GM12878 (cell line): ENCODE measurements around the gene REEP5. TPM values are rescaled to one million over a fixed set of nuclear protein-coding genes. Genes with fewer than 3 reads are reported as not detected.

ENCODE experiments used
- ATAC-seq: fragments of 200-7000 bp; cut with Tn5 transposase; 3 replicates; pipeline ENCODE4 v1.9.1; 2020; ENCODE audit warnings: mild to moderate bottlenecking, moderate library complexity
- BruUV-seq: library from RNA; stranded (reverse); fragments of 400-500 nt; replicated peaks from 2 replicates; lab custom pipeline; 2021; lab: Mats Ljungman, UMichigan
- CTCF ChIA-PET: fragments of 300-600 bp; sonication (Branson Sonifier 250); formaldehyde crosslinking; extraction: SDS; loops from one replicate; lab custom pipeline; 2021; ENCODE audit warnings: inconsistent platforms; lab: Yijun Ruan, JAX
- POLR2A ChIA-PET: fragments of 350-600 bp; formaldehyde crosslinking; extraction: SDS; loops from one replicate; lab custom pipeline; 2021; ENCODE audit warnings: inconsistent platforms; lab: Charles Lee
- RAD21 ChIA-PET: fragments of 300-600 bp; sonication (Branson Sonifier 250); formaldehyde crosslinking; loops from one replicate; lab custom pipeline; 2023; ENCODE audit warnings: antibody characterized with exemption; ENCODE audit not compliant: unreplicated experiment; lab: Charles Lee
- SMC1A ChIA-PET: fragments of 300-600 bp; sonication (Branson Sonifier 250); formaldehyde crosslinking; loops from one replicate; lab custom pipeline; 2023; ENCODE audit not compliant: unreplicated experiment, uncharacterized antibody; lab: Charles Lee
- DNase-seq: peaks from one replicate; pipeline ENCODE4 v3.0.0-alpha.2; 2011; ENCODE audit warnings: low read depth, low spot score
- FAIRE-seq: peaks from 3 replicates; lab custom pipeline; 2011; peaks lifted over from hg19 to GRCh38; lab: Jason Lieb, UNC
- H2AFZ ChIP-seq: 2 replicates; pipeline ENCODE4 v1.6.0; 2011; ENCODE audit warnings: low read depth, low read length, control low read depth; ENCODE audit not compliant: control insufficient read depth
- H3K27ac ChIP-seq: 2 replicates; pipeline ENCODE4 v1.5.1; 2011; ENCODE audit warnings: control low read depth; ENCODE audit not compliant: control insufficient read depth, insufficient read depth
- H3K27me3 ChIP-seq, 2 experiments: replicated peaks in 1 of 2; 2 replicates each; pipeline versions ENCODE4 v1.6.0 to v1.6.1; 2011; ENCODE audit warnings: low read length in 1 of 2; ENCODE audit not compliant: control insufficient read depth in 2 of 2, insufficient read depth in 2 of 2
- H3K36me3 ChIP-seq, 2 experiments: 2 replicates each; pipeline ENCODE4 v1.5.1; 2011; ENCODE audit warnings: low read length in 1 of 2; ENCODE audit not compliant: control insufficient read depth in 2 of 2, insufficient read depth in 2 of 2
- H3K4me1 ChIP-seq: 2 replicates; pipeline ENCODE4 v1.6.1; 2011; ENCODE audit warnings: mild to moderate bottlenecking, low read length, moderate library complexity, mixed read lengths; ENCODE audit not compliant: control insufficient read depth, insufficient read depth
- H3K4me2 ChIP-seq: 2 replicates; pipeline ENCODE4 v1.6.0; 2011; ENCODE audit warnings: control low read depth; ENCODE audit not compliant: control insufficient read depth, insufficient read depth
- H3K4me3 ChIP-seq: fragments of 200-600 bp; sonication (generic); 2 replicates; pipeline ENCODE4 v1.5.1; 2016
- H3K79me2 ChIP-seq: 2 replicates; pipeline ENCODE4 v1.6.0; 2011; ENCODE audit warnings: low read length; ENCODE audit not compliant: control insufficient read depth, insufficient read depth
- H3K9ac ChIP-seq: 2 replicates; pipeline ENCODE4 v1.8.0; 2011; ENCODE audit warnings: low read length, control low read depth, mixed read lengths; ENCODE audit not compliant: control insufficient read depth, insufficient read depth
- H3K9me3 ChIP-seq: replicated peaks from 3 replicates; pipeline ENCODE4 v1.5.1; 2011; ENCODE audit warnings: mild to moderate bottlenecking, low read length; ENCODE audit not compliant: control insufficient read depth, insufficient read depth
- H4K20me1 ChIP-seq: 2 replicates; pipeline ENCODE4 v1.6.0; 2011; ENCODE audit not compliant: control insufficient read depth, insufficient read depth
- CBFB ChIP-seq: IDR thresholded peaks from 2 replicates; pipeline ENCODE4 v1.6.1; 2016; ENCODE audit warnings: antibody characterized with exemption, low read depth
- CUX1 ChIP-seq: IDR thresholded peaks from 2 replicates; pipeline ENCODE4 v1.6.1; 2012; ENCODE audit warnings: improper control_type of control experiment, low read depth, low read length; ENCODE audit not compliant: insufficient replicate concordance
- ETV6 ChIP-seq, 2 experiments: fragments of 450-650 bp in 1 of 2; IDR thresholded peaks in 1 of 2; conservative IDR thresholded peaks in 1 of 2; 2 replicates each; pipeline ENCODE4 v1.6.1; 2014; ENCODE audit warnings: antibody characterized with exemption in 1 of 2, borderline replicate concordance in 1 of 2, low read depth in 1 of 2, mild to moderate bottlenecking in 1 of 2, moderate library complexity in 1 of 2
- FOS ChIP-seq: IDR thresholded peaks from 3 replicates; pipeline ENCODE4 v1.6.1; 2011; ENCODE audit warnings: borderline replicate concordance; ENCODE audit not compliant: insufficient read length; ENCODE audit errors: extremely low read depth
- FOXM1 ChIP-seq: IDR thresholded peaks from 2 replicates; pipeline ENCODE4 v1.6.1; 2012; ENCODE audit warnings: low read depth, mild to moderate bottlenecking, inconsistent platforms, low read length, moderate library complexity
- IRF4 ChIP-seq: IDR thresholded peaks from 2 replicates; pipeline ENCODE4 v1.6.1; 2011; ENCODE audit warnings: low read depth, low read length
- JUNB ChIP-seq: IDR thresholded peaks from 2 replicates; pipeline ENCODE4 v1.6.1; 2016; ENCODE audit warnings: antibody characterized with exemption, mild to moderate bottlenecking
- MYB ChIP-seq: fragments of 150-350 bp; IDR thresholded peaks from 2 replicates; pipeline ENCODE4 v1.6.1; 2014; ENCODE audit warnings: mild to moderate bottlenecking, low read depth, low read length, borderline replicate concordance
- NFYB ChIP-seq: IDR thresholded peaks from 2 replicates; pipeline ENCODE4 v1.6.1; 2011; ENCODE audit warnings: low read depth, mild to moderate bottlenecking, low read length, improper control_type of control experiment, moderate library complexity; ENCODE audit not compliant: insufficient read depth
- POLR2AphosphoS5 ChIP-seq: IDR thresholded peaks from 2 replicates; pipeline ENCODE4 v1.6.1; 2011; ENCODE audit warnings: mild to moderate bottlenecking, low read length, inconsistent platforms
- RAD51 ChIP-seq: fragments of 450-650 bp; IDR thresholded peaks from 2 replicates; pipeline ENCODE4 v1.6.1; 2016; ENCODE audit warnings: moderate library complexity, mild to moderate bottlenecking, inconsistent platforms
- RFX5 ChIP-seq: IDR thresholded peaks from 2 replicates; pipeline ENCODE4 v1.6.1; 2011; ENCODE audit warnings: low read depth, low read length, improper control_type of control experiment
- TCF12 ChIP-seq: IDR thresholded peaks from 2 replicates; pipeline ENCODE4 v1.6.1; 2011; ENCODE audit warnings: low read depth, mild to moderate bottlenecking, low read length
- TCF3 ChIP-seq: IDR thresholded peaks from 2 replicates; pipeline ENCODE4 v1.6.1; 2012; ENCODE audit warnings: low read depth, mild to moderate bottlenecking, low read length, borderline replicate concordance; ENCODE audit not compliant: insufficient read depth
- ZNF217 ChIP-seq: fragments of 450-650 bp; IDR thresholded peaks from 2 replicates; pipeline ENCODE4 v1.6.1; 2017; ENCODE audit warnings: antibody characterized with exemption, mild to moderate bottlenecking
- ZNF24 ChIP-seq: fragments of 450-650 bp; IDR thresholded peaks from 2 replicates; pipeline ENCODE4 v1.6.1; 2017; ENCODE audit warnings: antibody characterized with exemption, mild to moderate bottlenecking
- WGBS: methylation state at CpG from one replicate; pipeline ENCODE4 v1.1.6; 2016; ENCODE audit warnings: low lambda C conversion rate; ENCODE audit not compliant: insufficient replicate concordance, insufficient coverage; ENCODE audit errors: missing lambda C conversion rate; 5-methylcytosine and 5-hydroxymethylcytosine counted together
- in situ Hi-C: fragments of 300-500 bp; cut with MboI; formaldehyde crosslinking; loops from 9 replicates; pipeline ENCODE4 v1.14.3; 2018; ENCODE audit warnings: mixed read lengths
- intact Hi-C: fragments of 100-400 bp; cut with micrococcal nuclease; formaldehyde crosslinking; loops from one replicate; pipeline ENCODE4 v1.14.2; 2022; ENCODE audit not compliant: unreplicated experiment
- polyA plus RNA-seq, 11 experiments: library from polyadenylated mRNA; depleted of rRNA in 4 of 11; unstranded in 6 of 11; stranded (reverse) in 5 of 11; fragments of >200 nt; fragmentation: Nextera tagmentation in 4 of 11; fragmentation: Illumina TruSeq in 1 of 11; extraction: Ambion mirVana in 4 of 11; extraction: Trizol in 1 of 11; gene quantifications; 1 replicate in 1 of 11; 2 replicates in 10 of 11; pipeline versions ENCODE4 v1.2.1 to v1.2.3, GENCODE V29; 2011 to 2016; ENCODE audit warnings: inconsistent platforms in 2 of 11, missing spikeins in 2 of 11, low read depth in 1 of 11
- total RNA-seq, 4 experiments: library from RNA; depleted of rRNA in 3 of 4; stranded (reverse); fragments of >200 nt in 3 of 4; fragmentation: Illumina TruSeq in 1 of 4; extraction: Trizol in 1 of 4; gene quantifications; 2 replicates each; pipeline versions ENCODE4 v1.2.1 to v1.2.3, GENCODE V29; 2013 to 2021

The REEP5 gene
- total and polyA plus RNA-seq, 10 of the 15 experiments (the other 5 are each of a cell fraction or from before 2014, with no cell fraction given): 30.5 to 211 (median 113) TPM

GRCh38 chr5:112880219-112880964, 41.6 kb downstream of the REEP5 start (continued):
- TF ChIP-seq POLR2AphosphoS5: no peak
- no peak for TF ChIP-seq ETV6 (conservative IDR thresholded peaks at IDR 0.05 in 1 of 2, IDR thresholded peaks at IDR 0.05 in 1 of 2; ENCODE audit: borderline replicate concordance in 1 of 2, low read depth in 1 of 2)
- TF ChIP-seq RFX5: no peak
- TF ChIP-seq NFYB: no peak

- H4K20me1 ChIP-seq: no peaks in the 10 kb centered on the region
- FAIRE-seq (peak; percentile 7), DNase-seq (no peak), ATAC-seq (no peak)
- BruUV-seq: no TSS peak
- peaks cover 6 to 32% of the 10 kb centered on the region in 2 experiments for H3K36me3 ChIP-seq
- in situ Hi-C loops (no loop called here), intact Hi-C loops (no loop called here)
- no peaks in the 10 kb centered on the region for H3K9me3 ChIP-seq
- SMC1A ChIA-PET: interaction anchor here (0.6 to 1.4 kb wide), 4 partner anchors 10 to 356 kb away, joined by 3 to 6 read pairs (median 4); partner anchors contain the start of gene SRP19
- CTCF ChIA-PET: no interaction called here
- H3K27me3 ChIP-seq: no peaks in the 10 kb centered on the region
- RAD21 ChIA-PET: no interaction called here
- H3K4me2 ChIP-seq: no peak overlapping the region
- WGBS: 67% methylated on average over 4 of the region's 4 CpGs
- H3K9ac ChIP-seq: no peak overlapping the region
- no peaks in the 10 kb centered on the region for H3K4me1 ChIP-seq
- POLR2A ChIA-PET: no interaction called here
- H2AFZ ChIP-seq: no peak overlapping the region
- H3K4me3 ChIP-seq: no peak overlapping the region
- no peaks in the 10 kb centered on the region for H3K79me2 ChIP-seq
- H3K27ac ChIP-seq: no peak overlapping the region
- TF ChIP-seq TCF12: no peak
- no peak for TF ChIP-seq RAD51
- no peak for TF ChIP-seq ZNF217
- TF ChIP-seq CBFB: no peak
- TF ChIP-seq IRF4: no peak
- no peak for TF ChIP-seq MYB
- no peak for TF ChIP-seq FOXM1
- TF ChIP-seq CUX1: no peak
- no peak for TF ChIP-seq FOS
- 0 out of 2 replicates have a peak, but pooled peaks have one; percentile 8 for TF ChIP-seq JUNB
- TF ChIP-seq TCF3: no peak
- no peak for TF ChIP-seq ZNF24
Observed at GRCh38 chr5:112878760-112879159, 43.3 kb downstream of the REEP5 start.
